ENCODE results near the gene EBF4.
"Not testable (repeated sequence)": the region's sequence is repeated elsewhere in the genome, so short reads cannot be mapped to it uniquely, and the experiment has no call there.

The EBF4 gene

DNA sequence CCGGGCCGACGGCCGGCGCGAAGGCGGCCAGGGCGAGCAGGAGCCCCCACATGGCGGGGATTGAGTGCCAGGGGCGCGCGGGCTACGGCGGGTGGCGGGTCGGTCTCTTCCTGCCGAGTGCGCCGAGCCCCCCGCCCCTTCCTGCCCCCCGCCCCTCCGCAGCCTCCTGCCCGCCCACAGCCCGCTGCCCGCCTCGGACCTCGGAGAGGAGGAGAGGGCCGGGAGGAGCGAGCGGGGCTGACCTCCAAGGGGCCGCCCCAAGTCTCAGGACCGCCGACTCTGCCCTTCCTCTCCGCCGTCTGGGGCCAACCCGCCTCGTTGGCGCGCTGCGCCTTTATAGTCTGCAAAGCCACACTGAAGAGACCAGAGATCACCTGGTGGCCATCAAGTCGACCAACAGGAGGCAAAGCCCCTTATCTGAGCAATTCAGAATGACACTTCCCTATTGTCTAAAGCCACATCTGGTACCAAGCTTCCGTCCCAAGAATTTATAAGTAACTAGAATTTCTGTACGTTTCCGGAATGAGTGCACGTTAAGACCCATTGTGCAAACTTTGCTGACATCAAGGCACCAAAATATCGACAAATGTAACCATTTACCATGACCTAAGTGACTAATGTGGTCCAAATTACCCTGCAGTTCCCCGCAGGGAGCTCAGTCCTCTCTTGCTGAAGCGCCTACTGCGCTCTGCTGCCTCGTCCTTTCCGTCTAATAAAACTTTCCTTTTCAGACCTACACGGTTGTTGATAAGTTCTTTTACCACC lies 108.1 kb downstream of the EBF4 start, which contains the start of gene CPXM1:
Gene CPXM1, minus strand, starts transcription at position 107 of the 765 bp plus-strand sequence. Its CDS starts 55 bp downstream, at position 52.
- Histone ChIP-seq H3K27me3 (ENCODE audit: control insufficient read depth, insufficient read depth, low read length) (peaks cover 14% of the 10 kb centered on the region), H3K4me3 (ENCODE audit: low read length) (peak within 1 kb of the TSS; percentile 50), H3K9ac (ENCODE audit: low read length) (no peak within 1 kb of the TSS), H3K27ac (ENCODE audit: low read depth, low read length) (no peak within 1 kb of the TSS), H3K4me1 (ENCODE audit: control insufficient read depth, insufficient read depth, low read length) (no peaks in the 10 kb centered on the region), H3K36me3 (ENCODE audit: control insufficient read depth, insufficient read depth, low read length) (no peaks in the 10 kb centered on the region)

- no peaks in the 10 kb centered on the region for H3K36me3 ChIP-seq (ENCODE audit: control insufficient read depth, insufficient read depth, low read length)
- peaks cover 14% of the 10 kb centered on the region for H3K27me3 ChIP-seq (ENCODE audit: control insufficient read depth, insufficient read depth, low read length)
- H3K27ac ChIP-seq (ENCODE audit: low read depth, low read length) = no peak overlapping the region
- H3K4me3 ChIP-seq (ENCODE audit: low read length) = no peak overlapping the region
- H3K4me1 ChIP-seq (ENCODE audit: control insufficient read depth, insufficient read depth, low read length) = no peaks in the 10 kb centered on the region
- H3K9ac ChIP-seq (ENCODE audit: low read length) = no peak overlapping the region
Observed at GRCh38 chr20:2801286-2801728, 108.7 kb downstream of the EBF4 start.

DNA sequence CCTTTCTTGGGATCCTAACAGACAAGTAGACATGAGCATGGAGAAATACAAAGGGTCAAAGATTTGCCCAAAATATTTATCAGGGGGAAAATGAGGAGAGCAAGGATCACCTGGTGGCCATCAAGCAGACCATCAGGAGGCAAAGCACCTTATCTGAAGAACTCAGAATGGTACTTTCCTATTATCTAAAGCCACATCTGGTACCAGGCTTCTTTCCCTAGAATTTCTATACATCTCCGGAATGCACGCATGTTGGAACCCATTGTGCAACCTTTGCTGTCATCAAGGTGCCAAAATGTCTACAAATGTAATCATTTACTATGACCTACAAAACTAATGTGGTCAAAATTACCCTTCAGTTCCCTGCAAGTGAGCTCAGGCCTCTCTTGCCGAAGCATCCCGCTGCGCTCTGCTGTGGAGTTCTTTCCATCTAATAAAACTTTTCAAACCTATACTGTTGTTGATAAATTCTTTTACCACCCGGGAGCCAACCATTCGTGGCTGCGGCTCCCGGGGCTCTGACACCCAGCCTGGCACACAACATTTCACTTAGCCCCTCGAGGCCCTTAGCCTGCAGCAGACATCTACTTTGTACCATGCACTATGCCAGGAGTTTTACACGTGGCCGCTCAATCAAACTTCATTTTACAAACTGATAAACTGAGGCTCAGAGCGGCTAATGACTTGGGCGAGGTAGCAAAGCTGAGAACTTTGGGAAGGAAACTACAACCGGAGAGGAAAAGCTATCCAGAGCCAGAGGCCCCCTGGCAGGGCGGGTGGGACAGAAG lies 111.7 kb downstream of the EBF4 start:
- H3K36me3 ChIP-seq (ENCODE audit: control insufficient read depth, insufficient read depth, low read length) = no peaks in the 10 kb centered on the region
- H3K27ac ChIP-seq (ENCODE audit: low read depth, low read length) = no peak overlapping the region
- H3K4me3 ChIP-seq (ENCODE audit: low read length) = no peak overlapping the region
- peaks cover 14% of the 10 kb centered on the region for H3K27me3 ChIP-seq (ENCODE audit: control insufficient read depth, insufficient read depth, low read length)
- no peaks in the 10 kb centered on the region for H3K4me1 ChIP-seq (ENCODE audit: control insufficient read depth, insufficient read depth, low read length)
- H3K9ac ChIP-seq (ENCODE audit: low read length) = no peak overlapping the region

DNA sequence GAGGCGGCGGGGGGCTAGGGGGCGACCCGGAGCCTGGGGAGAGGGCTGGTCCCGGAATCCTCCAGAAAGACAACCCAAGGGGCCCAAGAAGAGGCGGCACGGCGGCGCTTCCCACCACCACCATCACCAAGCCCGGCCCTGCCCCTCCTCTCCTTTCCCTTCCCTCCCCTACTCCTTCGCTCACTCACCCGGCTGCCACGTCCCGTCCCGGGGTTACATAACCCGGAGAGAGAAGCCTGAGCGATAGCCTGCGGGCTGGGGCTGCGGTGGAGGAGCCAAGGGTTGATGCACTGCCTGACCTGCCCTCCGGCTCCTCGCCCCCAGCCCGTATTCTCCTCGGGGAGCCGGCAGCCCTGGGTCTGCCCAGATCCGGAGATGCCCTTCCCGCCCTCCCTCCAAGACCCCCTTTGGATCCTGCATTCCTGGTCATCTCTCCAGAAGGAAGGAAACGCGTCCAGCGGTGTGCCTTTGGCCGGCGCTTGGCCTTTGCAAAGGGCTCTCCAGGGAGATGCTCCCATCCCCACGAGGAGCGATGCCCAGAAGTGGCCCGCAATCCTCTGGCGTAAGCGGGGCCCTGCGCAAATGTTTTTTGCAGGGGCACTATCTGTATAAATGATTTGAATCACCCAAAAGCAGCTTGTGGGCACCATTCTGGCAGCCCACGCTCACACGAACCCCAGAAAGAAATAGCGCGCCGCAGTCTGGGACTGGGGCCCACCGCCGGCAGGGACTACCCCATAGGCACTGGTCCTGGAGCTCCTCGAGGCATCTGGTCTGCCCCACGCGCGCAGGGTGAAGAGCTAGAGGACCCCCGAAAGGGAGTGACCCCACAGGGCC lies 112.5 kb downstream of the EBF4 start:
- Histone ChIP-seq H3K27ac (ENCODE audit: low read depth, low read length) (no peak overlapping the region), H3K4me1 (ENCODE audit: control insufficient read depth, insufficient read depth, low read length) (no peaks in the 10 kb centered on the region), H3K4me3 (ENCODE audit: low read length) (no peak overlapping the region), H3K9ac (ENCODE audit: low read length) (no peak overlapping the region), H3K27me3 (ENCODE audit: control insufficient read depth, insufficient read depth, low read length) (peaks cover 11% of the 10 kb centered on the region), H3K36me3 (ENCODE audit: control insufficient read depth, insufficient read depth, low read length) (no peaks in the 10 kb centered on the region)

DNA sequence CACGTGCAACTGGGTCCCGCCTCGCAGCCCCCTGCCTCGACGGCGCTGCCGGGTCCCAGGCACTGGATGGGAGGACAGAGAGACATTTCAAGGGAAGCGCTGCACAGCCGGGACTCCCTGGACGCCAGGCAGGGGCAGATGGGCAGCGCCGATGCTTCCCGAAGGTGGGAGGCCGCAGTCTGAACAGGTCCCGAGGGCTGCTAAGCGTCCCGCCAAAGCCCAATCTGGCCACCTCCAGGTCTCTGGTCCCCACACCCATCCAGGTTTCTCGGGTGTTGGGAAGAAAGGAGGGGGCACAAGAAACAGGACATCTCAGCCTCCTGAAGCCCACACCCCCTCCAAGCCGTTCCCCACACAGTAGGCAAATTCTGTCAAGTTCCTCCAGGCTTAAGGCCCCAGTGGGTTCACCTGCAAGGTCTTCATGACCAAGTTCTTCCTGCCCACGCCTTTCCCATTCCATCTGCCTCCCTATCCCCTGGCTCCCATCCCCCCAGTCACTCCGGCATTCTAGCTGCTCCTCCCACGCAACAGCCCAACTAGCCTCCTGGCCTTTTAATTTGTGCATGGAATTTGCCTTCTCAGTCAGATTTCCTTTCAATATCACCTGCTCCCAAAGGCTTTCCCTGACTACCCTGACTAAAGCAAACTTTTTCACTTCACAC lies 113.2 kb downstream of the EBF4 start:
- Histone ChIP-seq H3K4me1 (ENCODE audit: control insufficient read depth, insufficient read depth, low read length) (no peaks in the 10 kb centered on the region), H3K36me3 (ENCODE audit: control insufficient read depth, insufficient read depth, low read length) (no peaks in the 10 kb centered on the region), H3K27me3 (ENCODE audit: control insufficient read depth, insufficient read depth, low read length) (peaks cover 8% of the 10 kb centered on the region), H3K4me3 (ENCODE audit: low read length) (no peak overlapping the region), H3K27ac (ENCODE audit: low read depth, low read length) (no peak overlapping the region), H3K9ac (ENCODE audit: low read length) (no peak overlapping the region)

- Histone ChIP-seq H3K27me3 (ENCODE audit: control insufficient read depth, insufficient read depth, low read length) (peaks cover 3% of the 10 kb centered on the region), H3K4me3 (ENCODE audit: low read length) (no peak overlapping the region), H3K9ac (ENCODE audit: low read length) (no peak overlapping the region), H3K27ac (ENCODE audit: low read depth, low read length) (no peak overlapping the region), H3K4me1 (ENCODE audit: control insufficient read depth, insufficient read depth, low read length) (no peaks in the 10 kb centered on the region), H3K36me3 (ENCODE audit: control insufficient read depth, insufficient read depth, low read length) (no peaks in the 10 kb centered on the region)
Observed at GRCh38 chr20:2806351-2806701, 113.7 kb downstream of the EBF4 start.

- Histone ChIP-seq H3K27ac (ENCODE audit: low read depth, low read length) (no peak overlapping the region), H3K27me3 (ENCODE audit: control insufficient read depth, insufficient read depth, low read length) (no peaks in the 10 kb centered on the region), H3K4me1 (ENCODE audit: control insufficient read depth, insufficient read depth, low read length) (no peaks in the 10 kb centered on the region), H3K36me3 (ENCODE audit: control insufficient read depth, insufficient read depth, low read length) (no peaks in the 10 kb centered on the region), H3K9ac (ENCODE audit: low read length) (no peak overlapping the region), H3K4me3 (ENCODE audit: low read length) (no peak overlapping the region)
Observed at GRCh38 chr20:2807019-2807418, 114.4 kb downstream of the EBF4 start.

DNA sequence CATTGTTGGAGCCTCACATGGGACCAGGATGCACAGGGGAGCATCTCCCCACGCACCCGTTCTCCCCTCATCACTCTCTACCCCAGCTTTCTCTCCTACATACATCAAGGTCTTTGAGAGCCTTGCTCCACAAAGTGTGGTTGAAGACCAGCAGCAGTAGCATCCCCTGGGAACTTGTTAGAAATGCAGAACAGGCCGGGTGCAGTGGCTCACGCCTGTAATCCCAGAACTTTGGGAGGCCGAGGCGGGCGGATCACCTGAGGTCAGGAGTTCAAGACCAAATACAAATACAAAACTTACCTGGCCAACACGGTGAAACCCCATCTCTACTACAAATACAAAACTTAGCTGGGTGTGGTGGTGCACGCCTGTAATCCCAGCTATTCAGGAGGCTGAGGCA lies 115.3 kb downstream of the EBF4 start:
- H3K27ac ChIP-seq (ENCODE audit: low read depth, low read length); H3K27me3 ChIP-seq (ENCODE audit: control insufficient read depth, insufficient read depth, low read length); H3K4me1 ChIP-seq (ENCODE audit: control insufficient read depth, insufficient read depth, low read length); H3K4me3 ChIP-seq (ENCODE audit: low read length); H3K9ac ChIP-seq (ENCODE audit: low read length); H3K36me3 ChIP-seq (ENCODE audit: control insufficient read depth, insufficient read depth, low read length): not testable (repeated sequence)

GRCh38 chr20:2809690-2810089 lies 117.1 kb downstream of the EBF4 start:
- no peak overlapping the region for H3K4me3 ChIP-seq (ENCODE audit: low read length)

More at GRCh38 chr20:2809690-2810089, 117.1 kb downstream of the EBF4 start:
- H3K27ac ChIP-seq (ENCODE audit: low read depth, low read length) = no peak overlapping the region
- no peaks in the 10 kb centered on the region for H3K36me3 ChIP-seq (ENCODE audit: control insufficient read depth, insufficient read depth, low read length)
- H3K4me1 ChIP-seq (ENCODE audit: control insufficient read depth, insufficient read depth, low read length) = no peaks in the 10 kb centered on the region
- no peaks in the 10 kb centered on the region for H3K27me3 ChIP-seq (ENCODE audit: control insufficient read depth, insufficient read depth, low read length)
- no peak overlapping the region for H3K9ac ChIP-seq (ENCODE audit: low read length)
